ENCODE data around the gene ARHGEF28. TPM values are rescaled to one million over a fixed set of nuclear protein-coding genes. Genes with fewer than 3 reads are reported as not detected.

Gene ARHGEF28
- polyA plus RNA-seq, 1 donor from 2014 or later = not detected

DNA sequence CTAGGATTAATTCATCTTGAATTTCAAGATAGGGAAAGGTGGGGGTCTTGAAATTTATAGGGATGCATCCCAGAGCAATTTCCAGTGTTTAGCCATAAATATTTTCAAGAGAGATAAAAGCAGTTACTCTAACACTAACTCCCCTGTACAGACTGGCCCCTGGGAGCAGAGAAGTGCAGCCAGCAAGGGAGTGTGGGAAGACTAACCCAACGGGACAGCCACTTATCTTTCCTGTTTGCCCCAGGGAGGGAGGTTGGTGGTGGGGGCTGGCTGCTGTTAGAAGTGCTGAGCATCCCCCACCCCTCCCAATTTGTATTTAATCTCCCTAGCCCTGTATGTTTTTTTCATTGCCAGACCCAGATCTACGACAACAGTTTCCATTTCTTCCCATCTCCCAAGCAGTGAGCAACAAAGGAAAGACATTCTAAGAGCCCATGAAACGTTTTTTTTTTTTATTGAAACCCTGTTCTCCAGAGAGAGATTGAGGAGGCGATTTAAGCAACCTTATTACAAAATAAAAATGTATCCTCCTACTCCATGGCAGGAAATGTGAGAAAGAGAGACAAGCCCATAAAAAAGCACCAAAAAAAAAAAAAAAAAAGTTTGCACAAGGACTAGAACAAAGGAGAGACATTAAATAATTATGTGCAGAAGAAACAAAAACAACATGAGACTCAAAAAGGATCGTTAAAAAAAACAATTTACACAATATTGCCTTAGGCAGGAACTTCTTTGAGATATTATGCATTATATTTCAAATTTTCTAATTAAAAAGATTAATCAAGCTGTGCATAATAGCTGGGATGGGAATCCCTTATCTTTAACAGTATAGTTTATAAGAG, 343.4 kb downstream of the ARHGEF28 start:
- Histone ChIP-seq H3K9me3 (ENCODE audit: low read length) (no peaks in the 10 kb centered on the region), H3K9ac (ENCODE audit: low read length) (no peak overlapping the region), H3K9me2 (ENCODE audit: insufficient read depth, low read length) (no peaks in the 10 kb centered on the region), H3K4me2 (ENCODE audit: low read length) (no peak overlapping the region), H3F3A (ENCODE audit: insufficient read depth, low read length, poor library complexity, severe bottlenecking) (no peaks in the 10 kb centered on the region), H3K36me3 (ENCODE audit: insufficient read depth, low read length) (no peaks in the 10 kb centered on the region), H3K4me3 (ENCODE audit: low read length) (no peak overlapping the region), H4K20me1 (ENCODE audit: insufficient read depth) (no peaks in the 10 kb centered on the region), H2AFZ (ENCODE audit: low read depth, low read length) (no peak overlapping the region), H3K27me3 (ENCODE audit: insufficient read depth, low read depth, low read length) (no peaks in the 10 kb centered on the region), H3K27ac (ENCODE audit: low read length) (no peak overlapping the region), H3K79me2 (replicated peaks; ENCODE audit: insufficient read depth, low read length) (no peaks in the 10 kb centered on the region)
- TF ChIP-seq EP300 (conservative IDR thresholded peaks at IDR 0.05; ENCODE audit: poor library complexity, severe bottlenecking) = no peak
- TF ChIP-seq, protein P1, sequence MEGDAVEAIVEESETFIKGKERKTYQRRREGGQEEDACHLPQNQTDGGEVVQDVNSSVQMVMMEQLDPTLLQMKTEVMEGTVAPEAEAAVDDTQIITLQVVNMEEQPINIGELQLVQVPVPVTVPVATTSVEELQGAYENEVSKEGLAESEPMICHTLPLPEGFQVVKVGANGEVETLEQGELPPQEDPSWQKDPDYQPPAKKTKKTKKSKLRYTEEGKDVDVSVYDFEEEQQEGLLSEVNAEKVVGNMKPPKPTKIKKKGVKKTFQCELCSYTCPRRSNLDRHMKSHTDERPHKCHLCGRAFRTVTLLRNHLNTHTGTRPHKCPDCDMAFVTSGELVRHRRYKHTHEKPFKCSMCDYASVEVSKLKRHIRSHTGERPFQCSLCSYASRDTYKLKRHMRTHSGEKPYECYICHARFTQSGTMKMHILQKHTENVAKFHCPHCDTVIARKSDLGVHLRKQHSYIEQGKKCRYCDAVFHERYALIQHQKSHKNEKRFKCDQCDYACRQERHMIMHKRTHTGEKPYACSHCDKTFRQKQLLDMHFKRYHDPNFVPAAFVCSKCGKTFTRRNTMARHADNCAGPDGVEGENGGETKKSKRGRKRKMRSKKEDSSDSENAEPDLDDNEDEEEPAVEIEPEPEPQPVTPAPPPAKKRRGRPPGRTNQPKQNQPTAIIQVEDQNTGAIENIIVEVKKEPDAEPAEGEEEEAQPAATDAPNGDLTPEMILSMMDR (IDR thresholded peaks at IDR 0.05; ENCODE audit: poor library complexity, severe bottlenecking) = no peak
- TF ChIP-seq SMC3 (conservative IDR thresholded peaks at IDR 0.05; ENCODE audit: poor library complexity) = no peak
- TF ChIP-seq TAF1 (IDR thresholded peaks at IDR 0.05; ENCODE audit: low read depth) = no peak
- TF ChIP-seq RAD21 (conservative IDR thresholded peaks at IDR 0.05) = no peak
- TF ChIP-seq, protein P2, sequence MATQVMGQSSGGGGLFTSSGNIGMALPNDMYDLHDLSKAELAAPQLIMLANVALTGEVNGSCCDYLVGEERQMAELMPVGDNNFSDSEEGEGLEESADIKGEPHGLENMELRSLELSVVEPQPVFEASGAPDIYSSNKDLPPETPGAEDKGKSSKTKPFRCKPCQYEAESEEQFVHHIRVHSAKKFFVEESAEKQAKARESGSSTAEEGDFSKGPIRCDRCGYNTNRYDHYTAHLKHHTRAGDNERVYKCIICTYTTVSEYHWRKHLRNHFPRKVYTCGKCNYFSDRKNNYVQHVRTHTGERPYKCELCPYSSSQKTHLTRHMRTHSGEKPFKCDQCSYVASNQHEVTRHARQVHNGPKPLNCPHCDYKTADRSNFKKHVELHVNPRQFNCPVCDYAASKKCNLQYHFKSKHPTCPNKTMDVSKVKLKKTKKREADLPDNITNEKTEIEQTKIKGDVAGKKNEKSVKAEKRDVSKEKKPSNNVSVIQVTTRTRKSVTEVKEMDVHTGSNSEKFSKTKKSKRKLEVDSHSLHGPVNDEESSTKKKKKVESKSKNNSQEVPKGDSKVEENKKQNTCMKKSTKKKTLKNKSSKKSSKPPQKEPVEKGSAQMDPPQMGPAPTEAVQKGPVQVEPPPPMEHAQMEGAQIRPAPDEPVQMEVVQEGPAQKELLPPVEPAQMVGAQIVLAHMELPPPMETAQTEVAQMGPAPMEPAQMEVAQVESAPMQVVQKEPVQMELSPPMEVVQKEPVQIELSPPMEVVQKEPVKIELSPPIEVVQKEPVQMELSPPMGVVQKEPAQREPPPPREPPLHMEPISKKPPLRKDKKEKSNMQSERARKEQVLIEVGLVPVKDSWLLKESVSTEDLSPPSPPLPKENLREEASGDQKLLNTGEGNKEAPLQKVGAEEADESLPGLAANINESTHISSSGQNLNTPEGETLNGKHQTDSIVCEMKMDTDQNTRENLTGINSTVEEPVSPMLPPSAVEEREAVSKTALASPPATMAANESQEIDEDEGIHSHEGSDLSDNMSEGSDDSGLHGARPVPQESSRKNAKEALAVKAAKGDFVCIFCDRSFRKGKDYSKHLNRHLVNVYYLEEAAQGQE (IDR thresholded peaks at IDR 0.05; ENCODE audit: borderline replicate concordance) = no peak
- TF ChIP-seq POLR2AphosphoS5 (IDR thresholded peaks at IDR 0.05) = no peak
- TF ChIP-seq MXI1 (conservative IDR thresholded peaks at IDR 0.05; ENCODE audit: poor library complexity, severe bottlenecking) = no peak
- no peak for TF ChIP-seq EZH2 (IDR thresholded peaks at IDR 0.05; ENCODE audit: borderline replicate concordance, insufficient read depth, low read length, poor library complexity, severe bottlenecking)

DNA sequence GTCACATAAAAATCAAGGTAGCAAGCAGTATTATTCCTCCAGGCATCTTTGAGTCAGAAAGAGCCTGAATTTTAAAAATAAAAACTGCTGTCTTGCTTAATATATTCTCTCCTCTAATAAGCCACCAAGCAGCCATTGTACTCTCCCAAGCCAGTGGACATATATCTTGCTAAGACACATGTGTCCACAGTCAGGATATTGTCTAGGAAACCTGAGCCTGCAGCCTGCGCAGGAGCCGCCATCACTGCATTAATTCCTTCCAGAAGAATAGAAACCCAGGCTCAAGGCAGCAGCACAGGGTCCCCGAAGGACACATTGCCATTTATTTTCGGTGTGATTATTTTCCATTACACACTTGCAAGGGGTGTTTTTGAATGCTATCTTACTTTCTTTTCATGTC, 345.3 kb downstream of the ARHGEF28 start:
- Histone ChIP-seq H3K27me3 (ENCODE audit: insufficient read depth, low read depth, low read length) (no peaks in the 10 kb centered on the region), H3F3A (ENCODE audit: insufficient read depth, low read length, poor library complexity, severe bottlenecking) (no peaks in the 10 kb centered on the region), H3K4me3 (ENCODE audit: low read length) (no peak overlapping the region), H4K20me1 (ENCODE audit: insufficient read depth) (no peaks in the 10 kb centered on the region), H3K4me2 (ENCODE audit: low read length) (no peak overlapping the region), H3K9ac (ENCODE audit: low read length) (no peak overlapping the region), H3K9me2 (ENCODE audit: insufficient read depth, low read length) (no peaks in the 10 kb centered on the region), H3K27ac (ENCODE audit: low read length) (no peak overlapping the region), H3K36me3 (ENCODE audit: insufficient read depth, low read length) (no peaks in the 10 kb centered on the region), H3K79me2 (replicated peaks; ENCODE audit: insufficient read depth, low read length) (no peaks in the 10 kb centered on the region), H2AFZ (ENCODE audit: low read depth, low read length) (no peak overlapping the region), H3K9me3 (ENCODE audit: low read length) (no peaks in the 10 kb centered on the region)
- TF ChIP-seq EP300 (conservative IDR thresholded peaks at IDR 0.05; ENCODE audit: poor library complexity, severe bottlenecking) (no peak), MXI1 (conservative IDR thresholded peaks at IDR 0.05; ENCODE audit: poor library complexity, severe bottlenecking) (no peak), EZH2 (IDR thresholded peaks at IDR 0.05; ENCODE audit: borderline replicate concordance, insufficient read depth, low read length, poor library complexity, severe bottlenecking) (no peak), TAF1 (IDR thresholded peaks at IDR 0.05; ENCODE audit: low read depth) (no peak), RAD21 (conservative IDR thresholded peaks at IDR 0.05) (no peak), POLR2AphosphoS5 (IDR thresholded peaks at IDR 0.05) (no peak), SMC3 (conservative IDR thresholded peaks at IDR 0.05; ENCODE audit: poor library complexity) (no peak)
- TF ChIP-seq, protein P2 (IDR thresholded peaks at IDR 0.05; ENCODE audit: borderline replicate concordance) = no peak
- TF ChIP-seq, protein P1 (IDR thresholded peaks at IDR 0.05; ENCODE audit: poor library complexity, severe bottlenecking) = no peak

All from neural cell (in vitro differentiated cells).